HCT116 (cell line): ENCODE measurements around the gene ST7. TPM values are rescaled to one million over a fixed set of nuclear protein-coding genes. Genes with fewer than 3 reads are reported as not detected.

Experiments
- ATAC-seq: fragments of 200-7000 bp; cut with Tn5 transposase; 2 replicates; pipeline ENCODE4 v1.9.1; 2020; ENCODE audit warnings: mild to moderate bottlenecking, moderate library complexity
- BruUV-seq: library from RNA; stranded (reverse); fragments of 400-500 nt; replicated peaks from 2 replicates; lab custom pipeline; 2021; lab: Mats Ljungman, UMichigan
- CTCF ChIA-PET: fragments of 300-600 bp; sonication (Branson Sonifier 250); formaldehyde crosslinking; loops from one replicate; lab custom pipeline; 2021; ENCODE audit warnings: antibody characterized with exemption; lab: Charles Lee
- POLR2A ChIA-PET: fragments of 300-600, 350-600 bp; sonication (Branson Sonifier 250); formaldehyde crosslinking; loops from one replicate; lab custom pipeline; 2021; ENCODE audit warnings: antibody characterized with exemption; lab: Charles Lee
- RAD21 ChIA-PET, 2 experiments: fragments of 300-600 bp; sonication (Branson Sonifier 250); formaldehyde crosslinking; loops; one replicate each; lab custom pipeline; 2023; ENCODE audit warnings: low total read pairs in 2 of 2; ENCODE audit not compliant: uncharacterized antibody in 2 of 2, unreplicated experiment in 2 of 2, low non-redundant PET in 1 of 2; lab: Charles Lee
- DNase-seq: peaks from one replicate; pipeline ENCODE4 v3.0.0-alpha.2; 2010; ENCODE audit warnings: low read depth, low spot score
- H2AFZ ChIP-seq: fragments of 200-600 bp; shearing (Covaris generic), sonication (generic); 2 replicates; pipeline ENCODE4 v1.6.1; 2017; ENCODE audit warnings: low read depth, mixed run types, mixed read lengths, antibody characterized with exemption, low read length; ENCODE audit not compliant: poor library complexity, severe bottlenecking
- H3K27ac ChIP-seq: 2 replicates; pipeline ENCODE4 v1.5.1; 2012; ENCODE audit warnings: low read depth, low read length
- H3K27me3 ChIP-seq: fragments of 200-600 bp; sonication (generic); 2 replicates; pipeline ENCODE4 v1.6.1; 2016; ENCODE audit warnings: mixed run types, low read length, mixed read lengths; ENCODE audit not compliant: insufficient read depth
- H3K36me3 ChIP-seq, 2 experiments: fragments of 200-500 bp in 1 of 2; fragments of 200-600 bp in 1 of 2; sonication (Bioruptor generic) in 1 of 2; sonication (generic) in 1 of 2; 2 replicates each; pipeline versions ENCODE4 v1.5.1 to v1.6.1; 2014 to 2016; ENCODE audit warnings: low read length in 2 of 2, inconsistent platforms in 1 of 2, mixed read lengths in 1 of 2, mixed run types in 1 of 2; ENCODE audit not compliant: insufficient read depth in 2 of 2, control insufficient read depth in 1 of 2
- H3K4me1 ChIP-seq, 2 experiments: fragments of 200-600 bp in 1 of 2; sonication (generic) in 1 of 2; 2 replicates each; pipeline versions ENCODE4 v1.5.1 to v1.6.1; 2012 to 2017; ENCODE audit warnings: low read length in 2 of 2, inconsistent platforms in 1 of 2, mild to moderate bottlenecking in 1 of 2, mixed read lengths in 1 of 2, mixed run types in 1 of 2, moderate library complexity in 1 of 2; ENCODE audit not compliant: insufficient read depth in 2 of 2, control insufficient read depth in 1 of 2
- H3K4me2 ChIP-seq: fragments of 200-600 bp; sonication (generic); 2 replicates; pipeline ENCODE4 v1.6.1; 2017; ENCODE audit warnings: mixed run types, low read length, mixed read lengths
- H3K4me3 ChIP-seq, 2 experiments: fragments of 200-600 bp in 1 of 2; sonication (generic) in 1 of 2; replicated peaks in 1 of 2; 2 replicates each; pipeline ENCODE4 v1.5.1; 2011 to 2016; ENCODE audit warnings: low read length in 2 of 2, control low read depth in 1 of 2, low read depth in 1 of 2, mild to moderate bottlenecking in 1 of 2, mixed read lengths in 1 of 2, mixed run types in 1 of 2
- H3K79me2 ChIP-seq: fragments of 200-600 bp; sonication (generic); 2 replicates; pipeline ENCODE4 v1.6.1; 2017; ENCODE audit warnings: mild to moderate bottlenecking, mixed run types, low read length, moderate library complexity, mixed read lengths; ENCODE audit not compliant: insufficient read depth
- H3K9ac ChIP-seq: fragments of 200-600 bp; sonication (generic); 2 replicates; pipeline ENCODE4 v1.6.1; 2016; ENCODE audit warnings: low read length, mixed read lengths
- H3K9me2 ChIP-seq: fragments of 200-600 bp; sonication (generic), shearing (Covaris generic); 2 replicates; pipeline ENCODE4 v1.6.1; 2017; ENCODE audit warnings: mixed run types, mild to moderate bottlenecking, moderate library complexity; ENCODE audit not compliant: insufficient read depth
- H3K9me3 ChIP-seq, 2 experiments: fragments of 200-500 bp in 1 of 2; fragments of 200-600 bp in 1 of 2; sonication (Bioruptor generic) in 1 of 2; sonication (generic) in 1 of 2; 2 replicates each; pipeline ENCODE4 v1.6.1; 2014 to 2017; ENCODE audit warnings: low read length in 2 of 2, mixed read lengths in 2 of 2, inconsistent platforms in 1 of 2, low read depth in 1 of 2, mild to moderate bottlenecking in 1 of 2, mixed run types in 1 of 2, moderate library complexity in 1 of 2; ENCODE audit not compliant: control insufficient read depth in 1 of 2, insufficient read depth in 1 of 2
- H4K20me1 ChIP-seq: fragments of 200-600 bp; sonication (generic), shearing (Covaris generic); 2 replicates; pipeline ENCODE4 v1.6.1; 2017; ENCODE audit warnings: mixed run types, mild to moderate bottlenecking, moderate library complexity; ENCODE audit not compliant: insufficient read depth
- CBX3 ChIP-seq: IDR thresholded peaks from 2 replicates; pipeline ENCODE4 v1.6.1; 2012; ENCODE audit warnings: low read depth
- CEBPB ChIP-seq: IDR thresholded peaks from 2 replicates; pipeline ENCODE4 v1.6.1; 2012; ENCODE audit warnings: low read depth
- CTCF ChIP-seq, 3 experiments: fragments of 200-600 bp in 1 of 3; sonication (generic) in 1 of 3; IDR thresholded peaks in 2 of 3; conservative IDR thresholded peaks in 1 of 3; 2 replicates each; pipeline ENCODE4 v1.5.1; 2012 to 2017; ENCODE audit warnings: low read depth in 2 of 3, low read length in 2 of 3, antibody characterized with exemption in 1 of 3, borderline replicate concordance in 1 of 3, control low read depth in 1 of 3, mild to moderate bottlenecking in 1 of 3, mixed read lengths in 1 of 3, mixed run types in 1 of 3, moderate library complexity in 1 of 3; ENCODE audit not compliant: insufficient read depth in 1 of 3
- EGR1 ChIP-seq: IDR thresholded peaks from 2 replicates; pipeline ENCODE4 v1.6.1; 2012; ENCODE audit warnings: low read depth
- ELF1 ChIP-seq: IDR thresholded peaks from 2 replicates; pipeline ENCODE4 v1.6.1; 2012; ENCODE audit warnings: low read depth, borderline replicate concordance
- EZH2phosphoT487 ChIP-seq: fragments of 200-600 bp; IDR thresholded peaks from 2 replicates; pipeline ENCODE4 v1.6.1; 2018; ENCODE audit warnings: antibody characterized with exemption, borderline replicate concordance
- FOSL1 ChIP-seq: IDR thresholded peaks from 2 replicates; pipeline ENCODE4 v1.6.1; 2012; ENCODE audit warnings: low read depth
- JUND ChIP-seq: IDR thresholded peaks from 2 replicates; pipeline ENCODE4 v1.6.1; 2012
- MAX ChIP-seq: IDR thresholded peaks from 2 replicates; pipeline ENCODE4 v1.6.1; 2012
- POLR2A ChIP-seq: IDR thresholded peaks from 2 replicates; pipeline ENCODE4 v1.7.0; 2011; ENCODE audit warnings: borderline replicate concordance; ENCODE audit not compliant: insufficient read depth, insufficient read length; ENCODE audit errors: extremely low read depth
- POLR2AphosphoS5 ChIP-seq: IDR thresholded peaks from 2 replicates; pipeline ENCODE4 v1.6.1; 2011; ENCODE audit warnings: mild to moderate bottlenecking, low read depth, low read length, moderate library complexity
- REST ChIP-seq: IDR thresholded peaks from 2 replicates; pipeline ENCODE4 v1.6.1; 2012; ENCODE audit warnings: low read depth
- SRF ChIP-seq: IDR thresholded peaks from 2 replicates; pipeline ENCODE4 v1.6.1; 2012; ENCODE audit warnings: low read depth
- TCF7L2 ChIP-seq: IDR thresholded peaks from 2 replicates; pipeline ENCODE4 v1.7.0; 2011; ENCODE audit warnings: borderline replicate concordance, inconsistent platforms; ENCODE audit not compliant: insufficient read depth, insufficient read length; ENCODE audit errors: extremely low read depth
- YY1 ChIP-seq: IDR thresholded peaks from 2 replicates; pipeline ENCODE4 v1.6.1; 2011; ENCODE audit warnings: low read length, low read depth, moderate library complexity, mild to moderate bottlenecking; ENCODE audit not compliant: insufficient replicate concordance; ENCODE audit errors: extremely low read depth
- ZBTB33 ChIP-seq: IDR thresholded peaks from 2 replicates; pipeline ENCODE4 v1.6.1; 2011; ENCODE audit warnings: mild to moderate bottlenecking, low read length, moderate library complexity; ENCODE audit not compliant: insufficient replicate concordance; ENCODE audit errors: extremely low read depth
- ZFX ChIP-seq: fragments of 450-650 bp; IDR thresholded peaks from 2 replicates; pipeline ENCODE4 v1.6.1; 2017
- intact Hi-C: fragments of 100-400 bp; cut with micrococcal nuclease; formaldehyde crosslinking; loops from 2 replicates; pipeline ENCODE4 v1.10.0; 2022
- total RNA-seq: library from RNA; stranded (reverse); gene quantifications from one replicate; pipeline ENCODE4 v1.2.1, GENCODE V29; 2021; ENCODE audit not compliant: unreplicated experiment

The ST7 gene
- total RNA-seq, 1 experiment from 2014 or later, result 12.6 TPM

GRCh38 chr7:117153016-117153545, 199.8 kb downstream of the ST7 start:
- H3K9me2 ChIP-seq, result no peaks in the 10 kb centered on the region
- ATAC-seq (no peak), DNase-seq (no peak)
- RAD21 ChIA-PET, result no interaction called here
- no TSS peak for BruUV-seq
- no peaks in the 10 kb centered on the region for H4K20me1 ChIP-seq
- CTCF ChIA-PET, result no interaction called here
- no peaks in the 10 kb centered on the region for H3K79me2 ChIP-seq
- peaks cover 0 to 10% of the 10 kb centered on the region in 2 experiments; a peak in 1 of 4 replicates for H3K4me1 ChIP-seq
- H3K27me3 ChIP-seq, result no peaks in the 10 kb centered on the region
- POLR2A ChIA-PET, result no interaction called here
- no peak overlapping the region for H2AFZ ChIP-seq
- TF ChIP-seq CEBPB (no peak), ZFX (no peak), EGR1 (no peak), MAX (no peak), POLR2A (no peak), CBX3 (no peak), REST (no peak), TCF7L2 (no peak), ELF1 (no peak), SRF (no peak), ZBTB33 (no peak), JUND (no peak), CTCF (IDR thresholded peaks at IDR 0.05 in 2 of 3, conservative IDR thresholded peaks at IDR 0.05 in 1 of 3; ENCODE audit: borderline replicate concordance in 1 of 3, insufficient read depth in 1 of 3, low read depth in 2 of 3, low read length in 2 of 3) (no peak), POLR2AphosphoS5 (no peak), FOSL1 (no peak), EZH2phosphoT487 (no peak), YY1 (no peak)
- no peak overlapping the region for H3K9ac ChIP-seq
- no peaks in the 10 kb centered on the region for H3K36me3 ChIP-seq
- no peak overlapping the region for H3K27ac ChIP-seq
- intact Hi-C loops, result no loop called here
- no peaks in the 10 kb centered on the region for H3K9me3 ChIP-seq
- H3K4me3 ChIP-seq, result no peak overlapping the region
- H3K4me2 ChIP-seq, result no peak overlapping the region
